NCI-H187 (cell line): ENCODE results near the gene ACTL8.

Source experiments
- DNase-seq, 2 experiments: peaks; one replicate each; lab custom pipeline; 2025; lab: John Stamatoyannopoulos, UW

The ACTL8 gene

DNA sequence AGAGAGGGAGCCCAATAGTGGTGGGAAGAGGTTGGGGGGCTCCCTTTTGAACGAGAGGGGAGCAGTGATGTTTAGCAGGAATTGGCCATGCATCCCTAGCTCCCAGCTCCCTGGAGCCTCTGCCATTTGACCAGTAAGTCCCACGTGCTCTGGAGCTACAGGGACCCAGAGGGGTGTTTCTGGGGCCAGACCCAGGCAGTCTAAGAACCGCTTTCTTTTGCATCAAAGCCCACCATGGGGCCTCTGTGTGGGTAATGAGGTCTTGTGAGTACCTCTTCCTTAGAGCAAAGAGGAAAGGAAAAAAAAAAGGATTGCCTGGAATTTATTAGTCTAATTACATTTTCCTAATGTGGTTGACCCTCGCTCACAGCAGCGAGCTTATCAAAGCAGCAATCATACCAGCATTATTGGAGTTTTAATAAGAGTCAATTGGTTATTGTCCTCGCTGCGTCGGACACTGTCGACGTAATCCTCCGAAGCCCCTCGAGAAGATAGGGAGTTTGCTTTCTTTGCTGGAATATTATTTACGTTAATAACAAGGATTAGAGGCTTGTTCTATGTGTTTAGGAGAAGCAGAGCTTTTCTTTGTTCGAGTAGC lies 17.6 kb downstream of the ACTL8 start:
- no peak for DNase-seq

DNA sequence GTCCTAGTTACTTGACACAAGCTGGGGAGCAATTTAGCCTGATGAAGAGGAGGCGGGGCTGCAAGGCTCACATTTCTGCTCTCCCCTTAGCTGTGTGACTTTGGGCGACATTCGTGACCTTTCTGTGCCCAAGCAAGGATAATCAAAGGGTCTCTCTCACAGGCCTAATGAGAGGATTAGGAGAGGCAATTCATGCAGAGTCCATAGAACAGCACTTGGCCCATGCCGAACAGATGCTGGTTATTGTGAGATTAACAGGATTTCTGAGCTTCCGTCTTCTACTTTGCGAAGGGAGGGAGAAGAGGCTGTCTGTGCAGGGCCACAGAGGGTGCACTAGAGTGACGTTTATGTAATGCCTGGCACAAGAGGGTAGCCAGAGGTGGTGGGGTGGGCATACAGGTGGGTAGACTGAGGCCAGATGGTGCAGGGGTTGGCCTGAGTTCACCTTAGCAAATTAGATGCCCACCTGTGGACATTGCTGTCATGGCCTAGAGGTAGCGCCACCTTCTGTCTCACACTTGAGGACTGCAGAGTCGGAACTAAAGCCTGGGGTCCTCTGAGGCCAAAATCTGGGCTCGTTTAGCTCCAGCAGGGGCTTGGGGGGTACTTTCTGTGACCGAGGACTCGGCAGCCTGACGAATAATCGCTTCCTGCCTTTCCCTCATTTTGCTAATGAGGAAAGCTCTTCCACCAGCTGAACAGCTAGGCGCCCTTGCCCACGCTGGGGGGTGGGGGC lies 18.6 kb downstream of the ACTL8 start:
- DNase-seq = no peak

DNA sequence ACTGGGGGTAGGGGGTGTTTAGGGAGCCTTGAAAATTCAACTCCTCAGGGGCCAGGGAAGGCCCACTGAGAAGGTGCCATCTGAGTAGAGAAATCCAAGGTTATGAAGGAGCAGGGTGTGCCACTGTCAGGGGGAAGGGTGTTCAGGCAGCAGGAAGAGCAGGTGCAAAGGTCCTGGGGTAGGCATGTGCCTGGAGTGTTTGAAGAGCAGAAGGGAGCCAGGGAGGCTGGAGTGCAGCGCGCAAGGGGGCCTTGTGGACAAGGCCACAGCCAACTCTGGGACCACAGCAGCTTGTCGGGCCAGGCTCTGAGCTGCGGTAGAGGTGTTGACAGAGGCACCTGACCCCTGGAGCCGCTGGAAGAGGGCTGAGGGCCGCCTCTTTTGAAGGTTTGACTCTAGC lies 19.3 kb downstream of the ACTL8 start:
- no peak for DNase-seq

DNA sequence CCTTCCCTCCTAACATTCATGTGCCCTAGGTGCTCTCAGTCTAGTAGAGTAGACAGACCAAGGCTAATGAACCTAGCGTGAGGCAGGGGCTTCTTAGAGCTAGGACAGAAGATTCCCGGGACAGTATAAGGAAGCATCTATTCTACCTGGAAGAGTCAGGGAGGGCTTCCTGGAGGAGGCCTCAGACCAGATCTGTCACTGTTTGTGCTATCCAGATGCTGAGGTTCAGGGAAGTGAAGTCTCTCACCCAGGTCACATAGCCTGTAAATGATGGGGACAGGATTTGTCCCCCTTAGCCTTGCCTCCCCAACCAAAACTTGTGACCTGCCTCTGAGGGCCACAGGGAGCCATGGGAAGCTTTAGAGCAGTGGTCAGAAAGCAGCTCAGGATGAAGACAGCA lies 20.7 kb downstream of the ACTL8 start:
- no peak for DNase-seq

DNA sequence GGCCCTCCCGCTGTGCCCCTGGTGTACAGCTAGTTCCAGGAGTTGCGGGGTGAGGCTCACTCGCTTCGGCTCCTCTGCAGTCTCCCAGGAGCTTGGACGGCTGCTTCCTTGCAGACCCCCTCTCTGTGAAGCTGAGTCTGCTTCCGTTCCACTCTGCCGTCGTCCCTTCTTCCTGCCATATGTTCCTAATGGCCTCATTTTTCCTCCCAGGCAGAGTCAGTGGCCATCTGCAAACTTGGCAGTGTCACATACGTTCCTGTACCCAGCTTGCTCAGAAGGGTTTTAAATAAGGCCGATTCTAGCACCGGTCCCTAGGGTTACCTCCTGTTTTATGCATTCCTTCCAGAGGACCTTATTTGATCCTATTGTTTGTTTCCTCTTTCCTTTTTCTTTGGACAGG lies 21.3 kb downstream of the ACTL8 start:
- no peak for DNase-seq

DNA sequence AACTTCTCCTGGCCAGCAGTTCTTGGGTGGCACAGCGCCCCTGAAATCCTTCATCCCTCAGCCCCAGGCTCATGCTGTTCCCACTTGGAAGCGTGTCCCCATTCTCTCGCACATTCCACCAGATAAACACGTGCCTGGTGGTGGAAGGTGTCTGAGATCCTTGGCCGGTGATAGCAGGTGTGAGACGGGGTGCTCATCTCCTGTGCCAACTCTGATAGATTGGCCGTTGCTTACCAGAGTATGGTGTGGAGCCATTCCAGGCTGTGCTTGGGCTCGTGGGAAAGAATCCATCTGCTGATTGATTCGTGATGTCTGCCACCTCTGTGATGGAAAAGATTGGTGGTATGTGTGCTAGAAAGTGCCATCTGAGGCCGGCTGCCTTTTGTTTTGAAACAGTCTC lies 22.2 kb downstream of the ACTL8 start:
- DNase-seq = no peak

DNA sequence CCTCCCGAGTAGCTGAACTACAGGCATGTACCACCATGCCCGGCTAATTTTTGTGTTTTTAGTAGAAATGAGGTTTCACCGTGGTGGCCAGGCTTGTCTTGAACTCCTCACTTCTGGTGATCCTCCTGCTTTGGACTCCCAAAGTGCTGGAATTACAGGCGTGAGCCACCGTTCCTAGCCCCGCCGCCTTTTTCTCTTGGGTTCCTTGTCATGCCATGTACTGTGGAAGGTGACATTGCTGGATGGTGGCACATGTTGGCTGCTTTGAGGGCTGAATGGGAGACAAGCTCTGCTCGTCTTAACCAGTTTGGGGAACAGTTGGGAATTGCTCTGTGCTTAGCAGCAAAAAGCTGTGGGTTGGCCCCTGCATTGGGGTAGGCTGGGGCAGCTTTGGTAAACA lies 22.7 kb downstream of the ACTL8 start:
- DNase-seq = no peak

DNA sequence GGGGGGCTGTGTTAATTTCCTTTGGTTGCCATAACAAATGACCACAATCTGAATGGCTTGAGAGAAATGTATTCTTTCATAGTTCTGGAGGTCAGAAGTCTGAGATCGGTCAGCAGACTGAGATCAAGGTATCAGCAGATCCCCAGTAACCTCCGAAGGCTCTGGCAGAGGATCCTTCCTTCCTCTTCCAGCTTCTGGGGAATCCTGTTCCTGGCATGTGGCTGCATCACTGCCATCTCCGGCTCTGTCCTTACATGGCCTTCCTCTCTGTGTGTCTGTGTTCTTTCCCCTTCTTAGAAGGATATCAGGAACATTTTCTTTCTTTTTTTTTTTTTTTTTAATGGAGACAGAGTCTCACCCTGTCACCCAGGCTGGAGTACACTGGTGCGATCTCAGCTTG lies 25.8 kb downstream of the ACTL8 start:
- no peak for DNase-seq

DNA sequence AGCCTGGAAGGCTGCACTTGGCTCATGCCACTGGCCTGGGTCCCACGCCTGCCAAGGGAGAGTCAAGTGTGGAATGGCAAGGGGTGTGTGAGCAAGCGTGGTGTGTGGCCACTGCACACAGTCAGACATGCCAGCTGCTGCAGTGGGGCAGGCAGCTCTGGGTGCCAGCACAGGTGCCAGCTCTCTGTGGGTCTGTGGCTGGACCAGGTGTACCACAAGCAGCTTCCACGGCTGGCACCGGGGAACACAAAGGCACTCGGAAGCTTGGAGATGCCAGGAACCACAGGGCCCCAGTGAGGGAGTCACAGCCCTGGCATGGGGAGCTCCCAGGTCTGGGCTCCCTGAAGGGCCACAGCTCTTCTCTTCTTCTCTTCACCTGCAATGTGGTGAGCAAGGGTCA lies 34.8 kb downstream of the ACTL8 start:
- DNase-seq = no peak

DNA sequence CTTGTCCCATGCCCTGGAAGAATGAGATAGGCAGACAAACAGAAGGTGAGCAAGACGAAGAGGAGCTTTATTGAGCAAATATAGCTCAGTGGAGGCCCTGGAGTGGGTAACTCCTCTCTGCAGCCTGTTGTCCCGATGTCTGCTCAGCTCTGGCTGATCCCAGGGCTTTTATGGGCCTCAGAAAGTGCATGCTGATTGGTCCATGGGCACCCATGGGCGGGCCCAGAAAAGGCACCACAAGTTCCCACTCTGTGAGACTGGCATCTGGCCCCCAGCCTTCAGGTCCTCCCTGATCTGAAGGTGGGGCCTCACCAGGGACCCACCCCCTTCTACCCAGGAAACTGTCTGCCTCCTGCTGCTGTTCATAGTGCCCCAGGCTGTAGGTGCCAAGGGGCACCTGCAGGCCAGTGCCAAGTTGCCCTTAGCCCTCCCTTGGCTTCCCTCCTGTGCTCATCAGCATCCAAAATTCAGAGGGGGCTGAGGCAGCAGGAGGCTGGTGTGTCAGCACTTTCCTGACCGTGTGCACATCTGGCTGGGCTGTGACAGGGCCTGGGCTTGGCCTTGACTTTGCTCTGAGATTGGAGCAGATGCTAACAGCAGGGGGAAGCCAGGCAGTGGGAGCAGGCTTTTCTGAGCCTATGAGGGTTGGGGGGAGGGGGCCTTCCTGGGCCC lies 35.4 kb downstream of the ACTL8 start:
- DNase-seq = no peak

DNA sequence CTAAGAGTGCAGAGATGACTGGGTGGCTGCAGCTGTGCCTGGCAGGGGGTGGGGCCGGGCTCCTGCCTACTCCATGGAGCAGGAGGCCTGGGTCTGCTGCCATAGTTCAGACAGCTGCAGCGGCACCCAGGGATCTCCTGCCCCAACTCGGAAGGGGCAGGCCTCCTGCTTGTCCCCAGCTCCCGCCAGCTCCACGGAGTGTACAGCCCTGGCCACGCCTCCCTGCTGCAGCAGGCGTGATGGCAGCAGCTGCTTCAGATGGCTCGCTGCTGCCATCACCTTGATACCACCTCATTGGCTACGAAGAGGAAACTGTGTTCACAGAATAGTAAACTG lies 35.9 kb downstream of the ACTL8 start:
- DNase-seq = no peak

DNA sequence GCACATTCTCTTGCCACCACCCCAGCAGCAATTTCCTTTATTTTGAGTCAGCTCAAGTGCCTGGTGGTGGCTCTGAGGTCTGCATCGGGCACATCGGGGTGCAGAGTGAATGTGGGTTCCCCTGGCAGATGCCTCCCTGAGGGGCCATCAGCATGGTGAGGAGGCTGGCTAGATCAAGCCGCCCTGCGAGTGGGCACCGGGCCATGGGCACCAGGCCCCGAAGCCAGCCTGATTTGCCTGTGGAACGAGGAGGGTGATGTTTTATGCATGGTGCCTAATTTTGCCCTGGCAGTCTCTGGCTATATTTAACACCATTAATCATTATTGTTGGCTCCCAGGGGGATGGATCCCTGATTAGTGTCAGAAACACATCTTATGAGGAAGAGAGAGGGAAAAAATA lies 36.3 kb downstream of the ACTL8 start:
- DNase-seq = no peak

DNA sequence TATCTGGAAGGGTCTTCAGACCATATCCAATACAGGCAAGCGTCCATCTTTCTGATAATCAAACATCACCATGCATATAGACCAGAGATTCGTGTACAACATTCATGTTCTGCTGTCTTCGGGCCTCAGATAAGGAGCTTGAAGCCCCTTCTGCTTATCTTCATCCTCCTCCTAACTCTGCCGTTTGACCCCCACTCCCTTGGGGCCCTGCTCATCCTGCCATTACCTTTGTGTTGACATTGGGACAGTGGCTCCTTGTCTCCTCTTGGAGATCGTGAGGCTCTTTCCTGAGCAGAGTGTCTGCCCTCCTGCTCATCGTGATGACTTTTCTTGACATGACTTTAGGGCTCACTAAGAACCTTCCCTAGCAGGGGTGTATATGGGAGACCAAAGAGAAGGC lies 37.3 kb downstream of the ACTL8 start:
- no peak for DNase-seq

DNA sequence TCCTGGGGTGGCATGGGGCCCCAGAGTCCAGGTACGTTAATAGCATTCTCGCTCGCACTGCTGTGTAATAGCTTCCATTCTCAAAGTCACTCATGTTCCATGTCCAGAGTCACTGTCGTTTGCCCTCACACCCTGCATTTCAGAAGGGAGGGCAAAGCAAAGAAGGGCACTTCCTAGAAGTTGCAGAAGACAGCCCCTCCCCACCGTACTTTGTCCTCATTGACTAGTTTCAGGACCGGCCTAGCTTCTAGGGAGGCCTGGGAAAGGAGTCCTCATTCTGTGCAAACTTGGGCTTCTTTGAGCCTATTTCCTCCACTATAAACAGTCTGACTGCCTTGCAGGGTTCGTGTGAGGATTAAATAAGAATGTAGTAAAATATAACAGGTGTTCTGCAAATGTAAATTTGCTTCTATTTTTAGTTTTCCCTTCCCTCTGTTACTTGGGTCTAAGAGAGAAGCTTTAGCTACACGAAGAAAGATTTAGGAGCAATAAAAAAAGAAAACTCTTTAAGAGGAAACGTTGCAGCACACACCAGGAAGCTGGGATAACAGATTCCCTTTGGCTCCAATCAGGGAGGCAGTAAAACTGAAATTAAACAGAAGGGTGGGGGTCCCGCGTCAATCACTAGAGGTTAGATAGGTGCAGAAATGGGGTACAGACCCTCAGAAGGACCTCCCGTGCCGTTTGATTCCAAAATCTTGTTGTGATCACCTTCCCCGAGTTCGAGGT lies 40.1 kb downstream of the ACTL8 start:
- DNase-seq = no peak

DNA sequence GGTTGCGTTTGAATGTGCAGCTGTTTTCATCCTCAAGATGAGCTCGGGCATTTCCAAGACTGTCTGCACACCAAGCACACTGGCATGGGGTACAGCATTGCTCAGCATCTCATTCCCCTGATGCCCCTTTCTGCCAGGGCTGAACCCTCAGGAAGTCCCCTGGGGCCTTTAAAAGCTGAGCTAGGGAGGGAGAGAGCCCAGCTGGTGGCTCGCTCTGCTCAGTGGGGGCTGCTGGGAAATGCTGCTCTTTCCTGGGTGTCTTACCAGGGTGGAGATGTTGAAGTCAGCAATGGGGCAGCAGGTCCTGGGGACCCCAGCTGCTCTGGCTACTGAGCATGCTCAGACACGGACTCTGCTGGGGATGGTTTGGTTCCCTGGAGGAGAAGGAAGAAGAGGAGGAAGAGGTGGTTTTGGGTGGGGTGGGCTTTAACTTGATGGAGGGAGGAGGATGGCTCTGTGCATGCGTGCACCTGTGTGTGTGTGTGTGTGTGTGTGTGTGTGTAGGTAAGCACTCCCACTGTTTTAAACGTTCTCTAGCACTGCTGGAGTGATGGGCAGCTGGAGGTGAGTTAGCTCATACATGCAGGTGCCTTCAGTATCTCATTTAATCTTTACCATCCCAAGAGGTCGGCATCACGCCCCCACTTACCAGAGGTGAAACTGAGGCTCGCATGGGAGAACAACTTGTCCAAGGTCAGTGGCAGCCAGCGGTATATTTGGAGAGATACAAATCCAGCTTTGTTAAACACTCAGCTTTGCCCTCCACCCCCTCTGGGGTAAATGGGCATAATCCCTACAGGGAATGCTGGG lies 40.9 kb downstream of the ACTL8 start:
- DNase-seq = no peak

DNA sequence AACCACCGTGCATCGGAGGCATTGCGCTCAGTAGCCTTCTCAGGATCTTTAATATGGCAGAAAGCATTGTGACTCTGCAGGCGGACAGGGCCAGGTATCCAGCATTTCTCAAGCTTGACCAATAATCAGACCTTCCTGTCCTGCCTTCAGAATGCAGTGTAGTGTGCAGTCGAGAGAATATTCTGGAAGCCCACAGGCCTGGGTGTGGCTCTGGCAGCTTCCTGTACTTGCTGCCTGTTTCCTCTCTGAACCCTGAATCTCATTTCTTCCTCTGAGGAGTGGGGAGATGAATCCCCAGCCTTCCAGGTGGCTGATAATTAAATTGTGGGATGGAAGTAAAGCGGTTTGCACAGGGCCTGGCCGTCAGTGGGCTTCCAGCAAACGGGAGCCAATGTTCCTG lies 42.3 kb downstream of the ACTL8 start:
- no peak for DNase-seq

DNA sequence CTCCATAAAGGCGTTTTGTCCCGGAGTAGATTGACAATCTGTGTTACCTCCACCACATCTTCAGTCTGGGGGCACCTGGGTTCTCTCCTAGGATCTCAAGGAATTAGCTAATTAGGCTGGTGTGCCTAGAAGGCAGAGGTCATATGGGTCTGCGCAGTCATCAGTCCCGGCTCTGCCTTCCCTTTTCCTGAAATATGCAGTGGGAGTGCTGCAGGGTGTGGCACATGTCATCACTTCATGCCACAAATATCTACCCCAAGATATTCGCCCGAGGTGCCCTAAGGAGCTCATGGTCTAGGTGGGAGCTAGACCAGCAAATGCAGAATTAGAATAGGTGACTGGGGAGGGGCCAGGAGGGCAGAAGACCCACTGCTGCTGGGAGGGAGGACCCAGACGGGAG lies 42.9 kb downstream of the ACTL8 start:
- DNase-seq = no peak

DNA sequence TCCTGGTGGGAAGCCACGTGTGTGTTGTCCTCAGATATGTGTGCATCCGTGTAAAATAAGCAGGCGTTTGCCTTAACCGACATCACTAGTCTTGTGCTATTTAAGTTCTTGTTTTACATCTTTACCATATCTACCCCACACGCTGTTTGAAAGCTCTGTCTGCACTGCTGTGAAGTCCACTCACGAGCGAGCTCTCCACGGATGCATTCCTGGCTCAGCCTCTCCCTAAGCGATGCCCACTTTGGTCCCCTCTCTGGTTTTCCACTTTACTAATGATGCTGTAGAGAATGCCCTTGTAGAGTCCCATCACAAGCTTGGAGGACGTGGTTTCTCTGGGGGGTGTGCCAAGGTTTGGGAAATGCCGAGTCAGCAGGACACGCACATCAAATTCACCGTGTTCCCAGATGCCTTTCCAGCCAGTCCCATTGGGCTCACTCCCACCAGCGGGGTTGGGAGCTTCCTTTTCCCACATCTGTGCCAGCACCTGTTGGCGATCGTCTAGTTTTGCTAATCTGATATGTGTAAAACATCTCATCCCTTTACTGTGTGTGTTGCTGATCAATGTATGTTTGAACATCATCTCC lies 43.8 kb downstream of the ACTL8 start:
- DNase-seq = no peak

DNA sequence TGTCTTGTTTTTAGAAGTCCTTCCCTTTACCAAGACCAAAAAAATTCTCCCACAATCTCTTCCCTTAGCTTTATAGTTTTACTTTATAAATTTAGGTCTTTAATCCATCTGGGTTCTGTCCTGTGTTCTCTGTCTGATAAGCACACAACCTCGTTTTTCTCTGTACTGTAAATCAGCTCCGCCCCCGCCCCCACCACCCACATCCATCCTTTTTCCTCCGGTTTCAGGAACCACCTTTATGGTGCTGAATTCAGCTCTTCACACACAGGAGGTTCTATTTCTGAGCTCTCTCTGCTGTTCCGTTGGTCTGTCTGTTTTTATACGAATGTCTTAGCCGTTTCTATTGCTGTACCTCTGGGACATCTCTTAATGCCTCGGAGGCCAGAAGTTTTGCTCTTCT lies 44.5 kb downstream of the ACTL8 start:
- no peak for DNase-seq

DNA sequence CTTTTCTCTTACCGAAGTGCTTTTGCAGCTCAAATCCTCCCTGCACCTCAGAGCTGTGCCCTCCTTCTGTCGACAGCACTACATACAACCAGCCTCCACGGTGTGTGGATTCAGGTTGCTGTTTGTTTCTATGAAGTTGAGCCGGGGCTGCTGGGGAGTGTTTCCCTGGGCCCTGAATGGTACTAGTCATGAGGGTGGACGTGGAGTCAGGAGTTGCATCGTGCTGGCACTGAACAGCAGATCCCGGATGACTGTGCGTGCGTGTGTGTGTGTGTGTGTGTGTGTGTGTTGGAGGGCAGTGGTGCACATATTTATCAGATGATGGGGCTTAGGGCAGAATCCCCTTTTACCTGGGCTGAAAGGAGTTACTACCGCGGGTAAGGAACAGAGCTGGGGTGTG lies 47.0 kb downstream of the ACTL8 start:
- DNase-seq = no peak

DNA sequence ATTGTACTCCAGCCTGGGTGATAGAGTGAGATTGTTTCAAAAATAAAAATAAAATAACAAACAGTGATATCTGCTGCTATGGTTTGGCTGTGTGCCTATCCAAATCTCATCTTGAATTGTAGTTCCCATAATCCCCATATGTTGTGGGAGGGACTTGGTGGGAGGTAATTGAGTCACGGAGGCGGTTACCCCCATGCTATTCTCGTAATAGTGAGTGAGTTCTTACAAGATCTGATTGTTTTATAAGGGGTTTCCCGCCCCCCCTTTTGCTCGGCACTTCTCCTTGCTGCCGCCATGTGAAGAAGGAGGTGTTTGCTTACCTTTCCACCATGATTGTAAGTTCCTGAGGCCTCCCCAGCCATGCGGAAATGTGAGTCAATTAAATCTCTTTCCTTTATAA lies 47.8 kb downstream of the ACTL8 start:
- DNase-seq = no peak
